Measurements from ENCODE around the gene EXOC3.

DNA sequence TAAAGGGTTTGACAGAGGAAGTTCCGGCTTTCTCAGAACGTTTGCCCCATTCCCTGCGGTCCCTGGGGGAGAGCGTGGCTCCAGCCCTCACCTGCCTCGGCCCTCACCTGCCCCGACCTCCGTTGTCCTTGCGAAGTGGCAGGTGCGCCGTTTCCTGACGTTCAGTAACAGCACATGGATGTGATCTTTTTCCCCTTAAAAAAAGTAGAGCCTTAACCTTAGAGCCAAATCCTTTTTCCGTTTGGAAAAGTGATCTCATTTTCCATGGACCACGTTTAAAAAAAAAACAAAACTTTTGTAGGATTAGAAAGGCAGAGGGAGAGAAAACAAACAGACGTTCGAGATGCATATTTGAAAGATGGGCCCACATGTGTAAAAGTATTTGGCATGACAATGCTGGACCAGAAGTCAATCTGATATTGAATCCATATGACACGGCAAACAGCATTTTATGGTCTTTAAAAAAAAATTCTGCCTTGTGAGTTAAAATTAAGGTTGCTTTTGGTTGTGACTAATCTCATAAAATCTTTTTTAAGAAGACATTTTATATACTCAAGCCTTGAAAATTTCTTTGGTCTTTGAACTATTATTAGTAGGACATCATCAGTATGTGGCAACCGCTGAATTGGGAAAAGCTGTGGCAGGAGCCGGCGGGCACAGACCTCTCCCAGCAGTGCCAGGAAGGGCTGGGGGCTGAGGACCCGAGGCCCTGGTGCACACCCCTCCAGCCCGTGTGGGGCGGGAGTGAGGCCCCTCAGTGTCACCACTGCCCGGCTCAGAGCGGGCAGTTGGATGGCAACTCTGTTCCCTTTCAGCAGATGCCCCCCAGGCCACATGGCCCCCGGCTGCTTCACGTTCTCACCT, 42.5 kb upstream of the EXOC3 start:
- TF ChIP-seq USF2 (CRISPR knock-in tag; IDR thresholded peaks at IDR 0.05) (no peak), CTCF (IDR thresholded peaks at IDR 0.05) (no peak), PRDM15 (CRISPR knock-in tag; IDR thresholded peaks at IDR 0.05) (no peak), AR (CRISPR knock-in tag; IDR thresholded peaks at IDR 0.05) (no peak), ATF3 (CRISPR knock-in tag; conservative IDR thresholded peaks at IDR 0.05) (no peak), ZNF425 (CRISPR knock-in tag; conservative IDR thresholded peaks at IDR 0.05) (no peak), NR2C2 (CRISPR knock-in tag; IDR thresholded peaks at IDR 0.05) (no peak), SP1 (CRISPR knock-in tag; conservative IDR thresholded peaks at IDR 0.05) (no peak), ZNF281 (CRISPR knock-in tag; IDR thresholded peaks at IDR 0.05) (no peak)
- TF ChIP-seq, protein P1, sequence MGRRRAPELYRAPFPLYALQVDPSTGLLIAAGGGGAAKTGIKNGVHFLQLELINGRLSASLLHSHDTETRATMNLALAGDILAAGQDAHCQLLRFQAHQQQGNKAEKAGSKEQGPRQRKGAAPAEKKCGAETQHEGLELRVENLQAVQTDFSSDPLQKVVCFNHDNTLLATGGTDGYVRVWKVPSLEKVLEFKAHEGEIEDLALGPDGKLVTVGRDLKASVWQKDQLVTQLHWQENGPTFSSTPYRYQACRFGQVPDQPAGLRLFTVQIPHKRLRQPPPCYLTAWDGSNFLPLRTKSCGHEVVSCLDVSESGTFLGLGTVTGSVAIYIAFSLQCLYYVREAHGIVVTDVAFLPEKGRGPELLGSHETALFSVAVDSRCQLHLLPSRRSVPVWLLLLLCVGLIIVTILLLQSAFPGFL (CRISPR knock-in tag; IDR thresholded peaks at IDR 0.05; ENCODE audit: borderline replicate concordance), result no peak
- TF ChIP-seq, protein P2, sequence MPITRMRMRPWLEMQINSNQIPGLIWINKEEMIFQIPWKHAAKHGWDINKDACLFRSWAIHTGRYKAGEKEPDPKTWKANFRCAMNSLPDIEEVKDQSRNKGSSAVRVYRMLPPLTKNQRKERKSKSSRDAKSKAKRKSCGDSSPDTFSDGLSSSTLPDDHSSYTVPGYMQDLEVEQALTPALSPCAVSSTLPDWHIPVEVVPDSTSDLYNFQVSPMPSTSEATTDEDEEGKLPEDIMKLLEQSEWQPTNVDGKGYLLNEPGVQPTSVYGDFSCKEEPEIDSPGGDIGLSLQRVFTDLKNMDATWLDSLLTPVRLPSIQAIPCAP (CRISPR knock-in tag; IDR thresholded peaks at IDR 0.05), result no peak

Data from WTC11 (cell line).